NCI-H2196 treated with DMSO at 0.1 percent for 48 hours (cell line): ENCODE measurements around the gene COX4I1.

ENCODE experiments used
- DNase-seq: peaks from one replicate; lab custom pipeline; 2025; ENCODE audit not compliant: unreplicated experiment; lab: John Stamatoyannopoulos, UW

Gene COX4I1

DNA sequence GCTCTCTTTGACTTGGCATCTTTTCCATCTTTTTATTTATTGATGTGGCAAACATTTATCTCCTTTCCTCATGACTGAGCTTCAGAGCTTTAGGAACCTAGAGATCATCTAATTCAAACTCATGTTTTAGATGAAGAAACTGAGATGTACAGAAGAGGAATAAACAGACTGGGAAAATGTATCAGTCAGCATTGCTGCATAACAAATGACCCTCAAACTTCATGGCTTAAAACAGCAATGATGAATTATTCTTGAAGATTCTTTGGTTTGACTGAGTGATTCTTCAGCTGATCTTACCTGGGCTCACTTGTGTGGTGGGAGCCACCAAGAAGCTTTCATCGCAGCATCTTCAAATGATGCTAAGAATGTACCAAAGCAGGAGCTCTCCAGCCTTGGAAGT, 55.4 kb downstream of the COX4I1 start:
- DNase-seq = no peak

DNA sequence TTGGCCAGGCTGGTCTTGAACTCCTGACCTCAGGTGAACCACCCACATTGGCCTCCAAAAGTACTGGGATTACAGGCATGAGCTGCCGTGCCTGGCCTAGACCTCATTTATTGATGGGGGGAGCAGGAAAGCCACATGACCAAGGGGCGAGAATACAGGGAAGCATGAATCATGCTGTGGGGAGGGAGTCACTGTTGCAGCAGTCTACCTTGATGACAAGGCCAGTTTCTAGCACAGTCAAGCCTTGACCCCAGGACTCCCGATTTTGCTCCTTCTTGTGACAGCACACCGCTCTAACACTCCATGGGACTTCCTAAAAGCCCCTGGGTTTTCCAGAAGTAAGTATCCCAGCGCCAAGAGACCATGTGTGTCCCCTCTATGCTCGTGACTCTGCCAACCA, 56.6 kb downstream of the COX4I1 start:
- no peak for DNase-seq

DNA sequence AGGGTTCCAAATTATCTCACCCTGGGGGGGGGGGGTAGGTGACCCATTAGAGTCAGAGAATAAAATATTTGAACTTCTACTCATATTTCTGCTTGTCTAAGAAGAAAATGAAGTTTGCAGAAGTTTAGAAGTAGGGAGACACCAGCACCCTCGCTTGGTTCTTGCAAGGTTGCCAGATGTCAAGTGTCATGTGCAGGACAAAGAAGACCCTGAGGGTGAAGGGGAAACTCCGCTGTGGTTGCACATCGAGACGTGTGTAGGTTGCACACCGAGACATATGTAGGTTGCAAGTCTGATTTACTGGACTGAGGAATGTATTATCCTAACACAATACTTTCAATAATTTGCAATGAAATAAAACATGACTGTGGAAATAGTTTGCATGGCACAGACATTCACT, 57.1 kb downstream of the COX4I1 start:
- no peak for DNase-seq
